A549 (cell line): ENCODE results near the gene PDE4DIP.
"Not testable (repeated sequence)": the region's sequence is repeated elsewhere in the genome, so short reads cannot be mapped to it uniquely, and the experiment has no call there.

ENCODE experiments used
- EP300 ChIP-seq, 2 experiments: fragments of >200 bp; sonication (Bioruptor Twin); formaldehyde crosslinking; IDR thresholded peaks; 2 replicates in 1 of 2; 3 replicates in 1 of 2; pipeline ENCODE4 v1.6.1; 2016 to 2017
- HDAC2 ChIP-seq: fragments of 200-600 bp; sonication (generic); IDR thresholded peaks from 2 replicates; pipeline ENCODE4 v1.6.1; 2016
- JUN ChIP-seq, 2 experiments: fragments of >200 bp; sonication (Bioruptor Twin); formaldehyde crosslinking; IDR thresholded peaks; 2 replicates in 1 of 2; 3 replicates in 1 of 2; pipeline ENCODE4 v1.6.1; 2016 to 2017
- KDM5A ChIP-seq: fragments of 200-600 bp; sonication (generic); IDR thresholded peaks from 2 replicates; pipeline ENCODE4 v1.6.1; 2016; ENCODE audit warnings: antibody characterized with exemption, mild to moderate bottlenecking
- MAZ ChIP-seq: fragments of 150-350 bp; IDR thresholded peaks from 2 replicates; pipeline ENCODE4 v1.6.1; 2014; ENCODE audit warnings: antibody characterized with exemption, low read depth, low read length, borderline replicate concordance
- MYC ChIP-seq: IDR thresholded peaks from 2 replicates; pipeline ENCODE4 v1.6.1; 2012; ENCODE audit warnings: mild to moderate bottlenecking, inconsistent platforms, low read length, improper control_type of control experiment, borderline replicate concordance
- PBX3 ChIP-seq: IDR thresholded peaks from 2 replicates; pipeline ENCODE4 v1.6.1; 2012
- POLR2A ChIP-seq: IDR thresholded peaks from 2 replicates; pipeline ENCODE4 v1.6.1; 2012; ENCODE audit warnings: mild to moderate bottlenecking, low read length
- RNF2 ChIP-seq: fragments of 200-600 bp; sonication (generic); IDR thresholded peaks from 2 replicates; pipeline ENCODE4 v1.6.1; 2016; ENCODE audit warnings: low read depth, mild to moderate bottlenecking, antibody characterized with exemption, moderate library complexity, borderline replicate concordance
- ZSCAN20 ChIP-seq: fragments of 250-450 bp; sonication (Bioruptor Pico); IDR thresholded peaks from 2 replicates; pipeline ENCODE4 v1.8.0; 2022; ENCODE audit warnings: mild to moderate bottlenecking, moderate library complexity
- TF ChIP-seq, protein P1 (sequence below): fragments of >200 bp; sonication (Bioruptor Twin); formaldehyde crosslinking; IDR thresholded peaks from 3 replicates; pipeline ENCODE4 v1.5.1; 2016
- TF ChIP-seq, protein P2 (sequence below): fragments of 450-650 bp; IDR thresholded peaks from 2 replicates; pipeline ENCODE4 v1.6.1; 2014; ENCODE audit warnings: antibody characterized with exemption

DNA sequence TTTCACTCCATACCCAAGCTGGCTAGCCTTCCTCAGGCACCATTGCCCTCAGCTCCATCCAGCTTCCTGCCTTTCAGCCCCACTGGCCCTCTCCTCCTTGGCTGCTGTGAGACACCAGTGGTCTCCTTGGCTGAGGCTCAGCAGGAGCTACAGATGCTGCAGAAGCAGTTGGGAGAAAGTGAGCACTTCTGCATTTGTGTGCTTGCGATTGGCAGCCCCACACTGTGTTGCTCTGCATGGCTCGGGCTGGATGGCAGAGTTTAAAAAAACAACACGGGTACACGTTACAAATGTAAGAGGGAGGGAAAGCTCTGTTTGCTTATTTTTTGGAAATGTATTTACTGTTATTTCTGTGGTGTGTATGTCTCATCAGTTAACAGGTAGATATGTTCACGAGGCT lies 168.4 kb downstream of the PDE4DIP start:
- TF ChIP-seq EP300 (IDR thresholded peaks at IDR 0.05); POLR2A; RNF2; MAZ; ZSCAN20; MYC; KDM5A; JUN (IDR thresholded peaks at IDR 0.05); PBX3; HDAC2: not testable (repeated sequence)
- TF ChIP-seq, protein P1, sequence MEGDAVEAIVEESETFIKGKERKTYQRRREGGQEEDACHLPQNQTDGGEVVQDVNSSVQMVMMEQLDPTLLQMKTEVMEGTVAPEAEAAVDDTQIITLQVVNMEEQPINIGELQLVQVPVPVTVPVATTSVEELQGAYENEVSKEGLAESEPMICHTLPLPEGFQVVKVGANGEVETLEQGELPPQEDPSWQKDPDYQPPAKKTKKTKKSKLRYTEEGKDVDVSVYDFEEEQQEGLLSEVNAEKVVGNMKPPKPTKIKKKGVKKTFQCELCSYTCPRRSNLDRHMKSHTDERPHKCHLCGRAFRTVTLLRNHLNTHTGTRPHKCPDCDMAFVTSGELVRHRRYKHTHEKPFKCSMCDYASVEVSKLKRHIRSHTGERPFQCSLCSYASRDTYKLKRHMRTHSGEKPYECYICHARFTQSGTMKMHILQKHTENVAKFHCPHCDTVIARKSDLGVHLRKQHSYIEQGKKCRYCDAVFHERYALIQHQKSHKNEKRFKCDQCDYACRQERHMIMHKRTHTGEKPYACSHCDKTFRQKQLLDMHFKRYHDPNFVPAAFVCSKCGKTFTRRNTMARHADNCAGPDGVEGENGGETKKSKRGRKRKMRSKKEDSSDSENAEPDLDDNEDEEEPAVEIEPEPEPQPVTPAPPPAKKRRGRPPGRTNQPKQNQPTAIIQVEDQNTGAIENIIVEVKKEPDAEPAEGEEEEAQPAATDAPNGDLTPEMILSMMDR, result not testable (repeated sequence)
- TF ChIP-seq, protein P2, sequence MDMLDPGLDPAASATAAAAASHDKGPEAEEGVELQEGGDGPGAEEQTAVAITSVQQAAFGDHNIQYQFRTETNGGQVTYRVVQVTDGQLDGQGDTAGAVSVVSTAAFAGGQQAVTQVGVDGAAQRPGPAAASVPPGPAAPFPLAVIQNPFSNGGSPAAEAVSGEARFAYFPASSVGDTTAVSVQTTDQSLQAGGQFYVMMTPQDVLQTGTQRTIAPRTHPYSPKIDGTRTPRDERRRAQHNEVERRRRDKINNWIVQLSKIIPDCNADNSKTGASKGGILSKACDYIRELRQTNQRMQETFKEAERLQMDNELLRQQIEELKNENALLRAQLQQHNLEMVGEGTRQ, result not testable (repeated sequence)
